ENCODE results near the gene AAK1.

Gene AAK1

DNA sequence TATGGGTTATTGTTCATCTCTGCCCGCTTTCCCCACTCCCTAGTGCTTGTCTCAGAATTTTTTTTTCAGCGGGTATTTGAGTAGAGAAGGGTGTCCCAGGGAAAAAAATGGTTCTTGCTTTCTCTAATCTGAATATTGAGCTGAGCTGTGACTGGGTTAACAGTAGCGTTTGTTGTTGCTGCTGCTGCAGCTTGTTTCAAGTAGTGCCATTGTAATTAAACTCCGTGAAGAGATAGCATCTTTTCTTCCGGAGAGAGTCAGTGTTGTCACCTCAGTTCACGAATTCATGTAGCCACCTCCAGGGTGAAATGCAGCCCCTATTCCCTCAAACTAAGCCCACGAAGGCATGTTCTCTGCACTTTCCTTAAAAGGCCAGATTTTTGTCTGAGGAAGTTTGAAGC lies 1.5 kb upstream of the AAK1 start:
- DNase-seq (ENCODE audit: extremely low read depth, low read depth): no peak
- peak overlapping the region; percentile 82 for H3K4me3 ChIP-seq (replicated peaks; ENCODE audit: low read depth, low read length)
- TF ChIP-seq CTCF (IDR thresholded peaks at IDR 0.05; ENCODE audit: low read depth, low read length, missing control alignments): no peak

DNA sequence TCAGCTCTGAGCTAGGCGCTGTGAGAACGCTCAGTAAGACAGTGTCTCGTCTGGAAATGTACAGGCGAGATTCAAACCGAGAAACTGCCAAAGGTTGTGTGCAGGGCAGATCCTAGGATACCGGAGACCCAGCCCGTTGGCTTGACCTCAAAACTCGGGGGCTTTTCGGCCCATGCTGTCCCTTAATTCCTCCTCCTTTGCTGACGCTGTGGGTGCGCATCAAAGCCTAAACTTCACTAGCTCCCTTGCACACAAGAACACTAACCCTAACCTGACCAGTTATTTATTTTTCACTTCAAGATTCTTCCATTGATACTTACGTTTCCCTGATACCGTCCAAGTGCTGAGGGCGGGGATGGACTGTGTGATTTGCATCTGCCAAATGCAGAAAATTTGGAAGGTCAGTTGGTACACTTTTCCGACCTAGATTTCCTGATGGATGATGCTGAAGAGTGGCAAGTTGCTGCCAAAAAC lies 1.0 kb upstream of the AAK1 start:
- peak overlapping the region; percentile 82 for H3K4me3 ChIP-seq (replicated peaks; ENCODE audit: low read depth, low read length)
- TF ChIP-seq CTCF (IDR thresholded peaks at IDR 0.05; ENCODE audit: low read depth, low read length, missing control alignments): no peak
- DNase-seq (ENCODE audit: extremely low read depth, low read depth): no peak

GRCh38 chr2:69642709-69643601 lies 584 bp downstream of the AAK1 start:
- no peak for TF ChIP-seq CTCF (IDR thresholded peaks at IDR 0.05; ENCODE audit: low read depth, low read length, missing control alignments)
- peak overlapping the region; percentile 82 for H3K4me3 ChIP-seq (replicated peaks; ENCODE audit: low read depth, low read length)
- peak; percentile 37 for DNase-seq (ENCODE audit: extremely low read depth, low read depth)

GRCh38 chr2:69641887-69642708 lies 1.4 kb downstream of the AAK1 start:
- DNase-seq (ENCODE audit: extremely low read depth, low read depth): no peak

GRCh38 chr2:69641471-69641870 lies 2.1 kb downstream of the AAK1 start:
- DNase-seq (ENCODE audit: extremely low read depth, low read depth): no peak
- H3K4me3 ChIP-seq (replicated peaks; ENCODE audit: low read depth, low read length): peak overlapping the region; percentile 82
- no peak for TF ChIP-seq CTCF (IDR thresholded peaks at IDR 0.05; ENCODE audit: low read depth, low read length, missing control alignments)

More at GRCh38 chr2:69641887-69642708, 1.4 kb downstream of the AAK1 start:
- no peak for TF ChIP-seq CTCF (IDR thresholded peaks at IDR 0.05; ENCODE audit: low read depth, low read length, missing control alignments)
- H3K4me3 ChIP-seq (replicated peaks; ENCODE audit: low read depth, low read length): peak overlapping the region; percentile 82

DNA sequence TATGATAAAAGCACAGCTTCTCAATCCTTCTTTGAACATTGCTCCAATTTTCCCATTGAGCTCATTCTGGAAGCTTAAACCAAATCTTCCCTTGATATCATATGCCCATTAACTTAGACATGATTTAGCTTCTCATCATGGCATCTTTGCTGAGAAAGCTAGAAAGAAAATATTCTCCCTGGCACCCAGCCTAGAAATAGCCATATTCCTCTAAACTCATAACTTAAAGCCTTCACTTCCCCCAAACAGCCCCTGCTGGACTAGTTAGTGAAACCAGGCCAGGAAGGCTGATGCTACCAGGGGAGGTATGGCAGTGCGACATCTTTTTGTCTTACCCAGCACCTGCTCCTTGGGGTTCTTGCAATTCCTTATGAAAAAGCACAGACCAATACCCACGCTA lies 4.3 kb downstream of the AAK1 start:
- TF ChIP-seq CTCF (IDR thresholded peaks at IDR 0.05; ENCODE audit: low read depth, low read length, missing control alignments): no peak
- no peak overlapping the region for H3K4me3 ChIP-seq (replicated peaks; ENCODE audit: low read depth, low read length)
- no peak for DNase-seq (ENCODE audit: extremely low read depth, low read depth)

Measured in HFF-Myc (cell line).